ENCODE results near the gene DPP6.
A peak's percentile ranks its signal among the peaks of the same experiment; 100 is the strongest.

DPP6 gene

GRCh38 chr7:154217688-154218340 lies 165.6 kb downstream of the DPP6 start:
- no peak for DNase-seq (ENCODE audit: low spot score)
- FAIRE-seq, result no peak

GRCh38 chr7:154231732-154232131 lies 179.5 kb downstream of the DPP6 start:
- FAIRE-seq (no peak), DNase-seq (ENCODE audit: low spot score) (peak; percentile 6)

- DNase-seq (ENCODE audit: low spot score), result no peak
- no peak for FAIRE-seq
These were observed 180.5 kb downstream of the DPP6 start for GRCh38 chr7:154232700-154233099.

GRCh38 chr7:154241988-154242387 lies 189.8 kb downstream of the DPP6 start:
- FAIRE-seq (no peak), DNase-seq (ENCODE audit: low spot score) (no peak)

GRCh38 chr7:154242709-154243108 lies 190.5 kb downstream of the DPP6 start:
- FAIRE-seq (no peak), DNase-seq (ENCODE audit: low spot score) (no peak)

GRCh38 chr7:154252046-154252445 lies 199.8 kb downstream of the DPP6 start:
- no peak for FAIRE-seq
- DNase-seq (ENCODE audit: low spot score), result no peak

- FAIRE-seq (no peak), DNase-seq (ENCODE audit: low spot score) (no peak)
These were observed 201.6 kb downstream of the DPP6 start for GRCh38 chr7:154253810-154254209.

GRCh38 chr7:154255324-154255723 lies 203.1 kb downstream of the DPP6 start:
- FAIRE-seq (no peak), DNase-seq (ENCODE audit: low spot score) (no peak)

- DNase-seq (ENCODE audit: low spot score), result no peak
- FAIRE-seq, result no peak
These were observed 204.0 kb downstream of the DPP6 start for GRCh38 chr7:154256150-154256549.

- DNase-seq (ENCODE audit: low spot score), result no peak
- no peak for FAIRE-seq
These were observed 207.2 kb downstream of the DPP6 start for GRCh38 chr7:154259396-154259795.

- DNase-seq (ENCODE audit: low spot score), result no peak
- no peak for FAIRE-seq
These were observed 235.2 kb downstream of the DPP6 start for GRCh38 chr7:154287356-154287755.

GRCh38 chr7:154289119-154289518 lies 236.9 kb downstream of the DPP6 start:
- FAIRE-seq, result no peak
- DNase-seq (ENCODE audit: low spot score), result no peak

- FAIRE-seq (no peak), DNase-seq (ENCODE audit: low spot score) (no peak)
These were observed 244.2 kb downstream of the DPP6 start for GRCh38 chr7:154296443-154296842.

GRCh38 chr7:154299736-154300135 lies 247.5 kb downstream of the DPP6 start:
- FAIRE-seq (no peak), DNase-seq (ENCODE audit: low spot score) (no peak)

GRCh38 chr7:154302380-154302779 lies 250.2 kb downstream of the DPP6 start:
- FAIRE-seq, result no peak

GRCh38 chr7:154304231-154304630 lies 252.0 kb downstream of the DPP6 start:
- FAIRE-seq (no peak), DNase-seq (ENCODE audit: low spot score) (no peak)

More at GRCh38 chr7:154302380-154302779, 250.2 kb downstream of the DPP6 start:
- no peak for DNase-seq (ENCODE audit: low spot score)

- FAIRE-seq, result no peak
- DNase-seq (ENCODE audit: low spot score), result peak; percentile 14
These were observed 252.8 kb downstream of the DPP6 start for GRCh38 chr7:154304740-154305700.

- no peak for DNase-seq (ENCODE audit: low spot score)
These were observed 253.8 kb downstream of the DPP6 start for GRCh38 chr7:154306036-154306435.

GRCh38 chr7:154308928-154309327 lies 256.7 kb downstream of the DPP6 start:
- DNase-seq (ENCODE audit: low spot score) (no peak), FAIRE-seq (no peak)

More at GRCh38 chr7:154306036-154306435, 253.8 kb downstream of the DPP6 start:
- FAIRE-seq, result no peak

GRCh38 chr7:154310114-154310513 lies 257.9 kb downstream of the DPP6 start:
- no peak for DNase-seq (ENCODE audit: low spot score)
- FAIRE-seq, result no peak

- no peak for DNase-seq (ENCODE audit: low spot score)
- no peak for FAIRE-seq
These were observed 272.0 kb downstream of the DPP6 start for GRCh38 chr7:154324196-154324595.

GRCh38 chr7:154326421-154326820 lies 274.2 kb downstream of the DPP6 start:
- no peak for FAIRE-seq
- DNase-seq (ENCODE audit: low spot score), result no peak
